ENCODE results near the gene CRELD2.

Gene CRELD2

DNA sequence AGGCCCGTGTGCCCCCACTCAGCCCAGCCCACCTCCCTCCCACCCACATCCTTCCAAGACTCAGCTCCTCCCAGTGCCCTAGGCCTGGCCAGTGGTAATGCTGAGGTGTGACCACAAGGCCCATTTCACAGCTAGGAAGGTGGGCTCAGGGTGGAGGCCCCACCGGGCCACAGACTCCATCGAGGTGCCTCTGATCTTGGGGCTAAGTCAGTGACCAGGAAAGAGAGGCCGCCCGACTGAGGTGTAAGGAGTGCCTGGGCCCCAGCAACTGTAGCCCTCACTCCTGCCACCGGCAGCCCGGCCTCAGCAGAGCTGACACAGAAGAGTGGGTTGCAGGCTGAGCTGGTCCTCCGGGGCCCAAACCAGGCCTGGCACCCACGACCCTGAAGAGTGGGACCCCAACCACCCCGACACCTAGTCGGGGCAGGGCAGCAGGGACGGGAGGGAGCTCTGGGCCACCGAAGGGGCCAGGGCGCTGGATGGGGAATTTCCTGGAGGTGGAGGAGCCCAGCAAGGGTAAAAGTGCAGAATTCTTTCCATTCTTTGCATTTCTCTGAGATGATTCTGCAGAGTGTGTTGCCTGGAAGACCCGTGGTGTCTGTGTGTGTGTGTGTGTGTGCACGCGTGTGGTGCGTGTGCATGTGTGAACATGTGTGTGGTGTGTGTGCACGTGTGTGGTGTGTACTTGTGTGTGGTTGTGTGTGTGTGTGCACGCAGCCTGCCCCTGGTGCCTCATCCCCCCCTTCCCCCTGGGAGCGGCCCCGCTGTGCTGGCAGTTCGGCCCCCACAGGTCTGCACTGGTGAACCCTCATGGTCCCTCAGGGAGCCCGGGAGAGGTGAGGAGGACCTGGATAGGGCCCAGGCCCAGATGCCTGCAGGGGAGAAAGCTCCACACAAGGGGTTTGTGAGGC lies 33.8 kb downstream of the CRELD2 start:
- Histone ChIP-seq H3K9ac (ENCODE audit: insufficient read length) (peak overlapping the region; percentile 37), H3K4me3 (no peak overlapping the region), H3K9me3 (ENCODE audit: low read depth, low read length) (no peaks in the 10 kb centered on the region), H3K27ac (peak overlapping the region; percentile 75), H3K36me3 (ENCODE audit: insufficient read depth, low read length) (no peaks in the 10 kb centered on the region)
- no peak for DNase-seq (ENCODE audit: low read depth, low spot score)
- no peak for TF ChIP-seq FOXP2 (optimal IDR thresholded peaks at IDR 0.05; ENCODE audit: control extremely low read depth, extremely low read length, insufficient read depth)
- no peak for TF ChIP-seq POLR2AphosphoS5 (IDR thresholded peaks at IDR 0.05; ENCODE audit: borderline replicate concordance, low read depth, low read length)
- TF ChIP-seq EZH2 (IDR thresholded peaks at IDR 0.05), result no peak

- no peak overlapping the region for H3K9ac ChIP-seq (ENCODE audit: insufficient read length)
These were observed 34.7 kb downstream of the CRELD2 start for GRCh38 chr22:49953027-49953679.

DNA sequence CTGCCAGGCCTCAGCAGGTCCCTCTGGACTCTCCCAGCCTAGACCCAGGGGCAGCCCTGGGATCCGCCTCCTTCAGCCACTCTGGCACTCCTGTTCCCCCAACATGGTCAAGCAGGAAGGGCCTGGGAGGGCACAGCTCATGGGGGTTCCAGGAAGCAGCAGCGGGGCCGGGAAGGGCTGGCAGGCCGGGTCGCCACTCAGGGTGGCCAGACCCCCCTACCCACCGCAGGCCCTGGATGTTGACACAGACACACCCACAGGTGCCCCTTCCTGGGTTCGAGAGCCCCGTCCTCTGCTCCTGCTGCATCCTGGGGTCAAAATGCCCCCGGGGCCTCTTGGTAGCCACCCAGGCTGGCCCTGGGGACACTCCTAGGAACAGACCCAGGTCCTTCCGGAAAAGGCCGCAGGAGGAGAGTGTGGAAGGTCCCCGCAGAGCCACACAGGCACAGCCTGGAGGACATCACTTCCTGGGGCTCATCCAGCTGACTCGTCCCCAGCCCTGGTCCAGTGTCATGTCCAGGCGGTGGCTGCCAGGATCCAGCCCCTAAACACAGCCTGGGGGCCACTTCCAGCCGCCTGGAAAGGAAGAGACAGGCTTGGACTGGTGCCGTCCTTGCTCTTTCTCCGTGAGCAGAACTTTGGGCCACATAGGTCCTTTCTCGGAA lies 35.4 kb downstream of the CRELD2 start:
- TF ChIP-seq FOXP2 (optimal IDR thresholded peaks at IDR 0.05; ENCODE audit: control extremely low read depth, extremely low read length, insufficient read depth), result no peak
- no peak for TF ChIP-seq POLR2AphosphoS5 (IDR thresholded peaks at IDR 0.05; ENCODE audit: borderline replicate concordance, low read depth, low read length)
- DNase-seq (ENCODE audit: low read depth, low spot score), result no peak
- no peak overlapping the region for H3K27ac ChIP-seq

More at GRCh38 chr22:49953027-49953679, 34.7 kb downstream of the CRELD2 start:
- Histone ChIP-seq H3K4me3 (no peak overlapping the region), H3K9me3 (ENCODE audit: low read depth, low read length) (no peaks in the 10 kb centered on the region), H3K36me3 (ENCODE audit: insufficient read depth, low read length) (no peaks in the 10 kb centered on the region), H3K27ac (no peak overlapping the region)
- no peak for DNase-seq (ENCODE audit: low read depth, low spot score)
- TF ChIP-seq FOXP2 (optimal IDR thresholded peaks at IDR 0.05; ENCODE audit: control extremely low read depth, extremely low read length, insufficient read depth), result no peak

GRCh38 chr22:49954354-49954753 lies 35.9 kb downstream of the CRELD2 start:
- no peak overlapping the region for H3K9ac ChIP-seq (ENCODE audit: insufficient read length)

More for the DNA sequence above, 35.4 kb downstream of the CRELD2 start:
- H3K9ac ChIP-seq (ENCODE audit: insufficient read length), result no peak overlapping the region
- no peak overlapping the region for H3K4me3 ChIP-seq
- no peaks in the 10 kb centered on the region for H3K36me3 ChIP-seq (ENCODE audit: insufficient read depth, low read length)
- H3K9me3 ChIP-seq (ENCODE audit: low read depth, low read length), result no peaks in the 10 kb centered on the region

GRCh38 chr22:49954991-49955580 lies 36.7 kb downstream of the CRELD2 start:
- DNase-seq (ENCODE audit: low read depth, low spot score), result no peak

More at GRCh38 chr22:49954354-49954753, 35.9 kb downstream of the CRELD2 start:
- H3K4me3 ChIP-seq, result no peak overlapping the region
- H3K9me3 ChIP-seq (ENCODE audit: low read depth, low read length), result no peaks in the 10 kb centered on the region
- no peak overlapping the region for H3K27ac ChIP-seq
- H3K36me3 ChIP-seq (ENCODE audit: insufficient read depth, low read length), result no peaks in the 10 kb centered on the region
- TF ChIP-seq FOXP2 (optimal IDR thresholded peaks at IDR 0.05; ENCODE audit: control extremely low read depth, extremely low read length, insufficient read depth) (no peak), POLR2AphosphoS5 (IDR thresholded peaks at IDR 0.05; ENCODE audit: borderline replicate concordance, low read depth, low read length) (no peak), EZH2 (IDR thresholded peaks at IDR 0.05) (no peak)
- no peak for DNase-seq (ENCODE audit: low read depth, low spot score)

GRCh38 chr22:49955581-49956417 lies 37.4 kb downstream of the CRELD2 start:
- no peak overlapping the region for H3K4me3 ChIP-seq
- no peak for DNase-seq (ENCODE audit: low read depth, low spot score)
- no peaks in the 10 kb centered on the region for H3K36me3 ChIP-seq (ENCODE audit: insufficient read depth, low read length)
- H3K9ac ChIP-seq (ENCODE audit: insufficient read length), result no peak overlapping the region
- TF ChIP-seq EZH2 (IDR thresholded peaks at IDR 0.05), result no peak
- no peak for TF ChIP-seq POLR2AphosphoS5 (IDR thresholded peaks at IDR 0.05; ENCODE audit: borderline replicate concordance, low read depth, low read length)
- no peaks in the 10 kb centered on the region for H3K9me3 ChIP-seq (ENCODE audit: low read depth, low read length)
- H3K27ac ChIP-seq, result no peak overlapping the region

More at GRCh38 chr22:49954991-49955580, 36.7 kb downstream of the CRELD2 start:
- no peaks in the 10 kb centered on the region for H3K36me3 ChIP-seq (ENCODE audit: insufficient read depth, low read length)
- H3K9ac ChIP-seq (ENCODE audit: insufficient read length), result no peak overlapping the region
- no peak overlapping the region for H3K27ac ChIP-seq
- TF ChIP-seq FOXP2 (optimal IDR thresholded peaks at IDR 0.05; ENCODE audit: control extremely low read depth, extremely low read length, insufficient read depth), result no peak
- no peak for TF ChIP-seq POLR2AphosphoS5 (IDR thresholded peaks at IDR 0.05; ENCODE audit: borderline replicate concordance, low read depth, low read length)
- TF ChIP-seq EZH2 (IDR thresholded peaks at IDR 0.05), result no peak
- H3K4me3 ChIP-seq, result no peak overlapping the region
- H3K9me3 ChIP-seq (ENCODE audit: low read depth, low read length), result no peaks in the 10 kb centered on the region

DNA sequence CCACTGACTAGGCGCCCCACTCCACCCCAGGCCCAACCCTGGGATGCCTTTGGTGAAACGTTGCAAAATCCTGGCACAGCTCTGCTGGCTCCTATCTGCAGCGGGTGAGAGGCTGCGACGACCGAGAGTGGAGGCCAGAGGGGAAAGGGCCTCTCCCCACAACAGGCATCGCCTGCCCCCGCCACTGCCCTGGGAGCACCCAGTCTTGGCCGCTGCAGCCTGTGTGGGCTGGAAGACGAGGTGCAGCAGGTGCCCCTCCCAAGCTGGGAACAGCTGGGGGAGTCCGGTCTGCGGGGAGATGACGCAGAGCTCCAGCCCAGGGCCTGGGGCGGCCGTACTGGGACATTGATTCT lies 38.0 kb downstream of the CRELD2 start:
- DNase-seq (ENCODE audit: low read depth, low spot score), result no peak
- Histone ChIP-seq H3K4me3 (no peak overlapping the region), H3K9ac (ENCODE audit: insufficient read length) (no peak overlapping the region), H3K27ac (no peak overlapping the region), H3K36me3 (ENCODE audit: insufficient read depth, low read length) (peaks cover under 1% of the 10 kb centered on the region), H3K9me3 (ENCODE audit: low read depth, low read length) (no peaks in the 10 kb centered on the region)
- TF ChIP-seq POLR2AphosphoS5 (IDR thresholded peaks at IDR 0.05; ENCODE audit: borderline replicate concordance, low read depth, low read length), result no peak
- no peak for TF ChIP-seq EZH2 (IDR thresholded peaks at IDR 0.05)
- no peak for TF ChIP-seq FOXP2 (optimal IDR thresholded peaks at IDR 0.05; ENCODE audit: control extremely low read depth, extremely low read length, insufficient read depth)

Data from SK-N-MC (cell line).